ENCODE measurements around the gene ARHGAP28. TPM values are rescaled to one million over a fixed set of nuclear protein-coding genes. Genes with fewer than 3 reads are reported as not detected.

Gene ARHGAP28
- total RNA-seq (not detected), total RNA-seq (0 to 0.14 (median 0) reads per million in 172 experiments)
- not detected for polyA plus RNA-seq (2013, experiment 1 of 2)
- polyA plus RNA-seq (2013, experiment 2 of 2) = 0.61 TPM

- ATAC-seq (ENCODE audit: poor library complexity) = no peak
- intact Hi-C loops (cut with DNase I, micrococcal nuclease) = no loop called here
- CTCF ChIA-PET = no interaction called here
Measured at GRCh38 chr18:6729247-6730091, at the start of gene ARHGAP28. Gene ARHGAP28, plus strand, starts transcription at chr18:6729716. Its CDS starts 106 bp downstream, at chr18:6729822.

GRCh38 chr18:6681331-6681875 is 48.1 kb upstream of the ARHGAP28 start:
- ChIA-PET POLR2A (no interaction called here), CTCF (no interaction called here)
- H3K36me3 Mint-ChIP-seq (ENCODE audit: low read depth) = no peaks in the 10 kb centered on the region
- intact Hi-C loops (cut with DNase I, micrococcal nuclease) = no loop called here
- no peak overlapping the region for H3K4me3 ChIP-seq (ENCODE audit: low read length)
- TF ChIP-seq CTCF (IDR thresholded peaks at IDR 0.05) = no peak
- H3K9me3 Mint-ChIP-seq = no peaks in the 10 kb centered on the region
- H3K27ac ChIP-seq (ENCODE audit: low read depth in 1 of 2, low read length in 2 of 2) = no peak overlapping the region
- ATAC-seq (ENCODE audit: poor library complexity) = no peak
- no peak overlapping the region for H3K27ac Mint-ChIP-seq
- no peaks in the 10 kb centered on the region for H3K36me3 ChIP-seq (ENCODE audit: insufficient read depth, low read length)
- H3K27me3 ChIP-seq (ENCODE audit: control insufficient read depth in 1 of 2, insufficient read depth in 2 of 2, low read length in 2 of 2) = no peaks in the 10 kb centered on the region
- no peaks in the 10 kb centered on the region for H3K4me1 Mint-ChIP-seq (ENCODE audit: low read depth)
- H3K9me3 ChIP-seq (ENCODE audit: control insufficient read depth in 1 of 2, insufficient read depth in 1 of 2, low read length in 2 of 2) = peaks cover 0 to 14% of the 10 kb centered on the region in 2 experiments
- H3K4me1 ChIP-seq (ENCODE audit: insufficient read depth, low read length) = no peaks in the 10 kb centered on the region
- no peaks in the 10 kb centered on the region for H3K27me3 Mint-ChIP-seq
- H3K4me3 Mint-ChIP-seq = no peak overlapping the region
- DNase-seq = no peak

More at GRCh38 chr18:6729247-6730091, at the start of gene ARHGAP28:
- Histone ChIP-seq H3K27me3 (ENCODE audit: control insufficient read depth in 1 of 2, insufficient read depth in 2 of 2, low read length in 2 of 2) (peaks cover 0 to 4% of the 10 kb centered on the region in 2 experiments), H3K9me3 (ENCODE audit: control insufficient read depth in 1 of 2, insufficient read depth in 1 of 2, low read length in 2 of 2) (peaks cover 0 to 7% of the 10 kb centered on the region in 2 experiments), H3K27ac (ENCODE audit: low read depth in 1 of 2, low read length in 2 of 2) (no peak within 1 kb of the TSS), H3K4me1 (ENCODE audit: insufficient read depth, low read length) (no peaks in the 10 kb centered on the region), H3K4me3 (ENCODE audit: low read length) (no peak within 1 kb of the TSS), H3K36me3 (ENCODE audit: insufficient read depth, low read length) (no peaks in the 10 kb centered on the region)
- POLR2A ChIA-PET = no interaction called here
- Mint-ChIP-seq H3K4me3 (no peak within 1 kb of the TSS), H3K9me3 (no peaks in the 10 kb centered on the region), H3K27ac (no peak within 1 kb of the TSS), H3K27me3 (peaks cover 43% of the 10 kb centered on the region), H3K36me3 (ENCODE audit: low read depth) (no peaks in the 10 kb centered on the region), H3K4me1 (ENCODE audit: low read depth) (peaks cover 9% of the 10 kb centered on the region)
- DNase-seq = no peak
- TF ChIP-seq CTCF (IDR thresholded peaks at IDR 0.05) = no peak

- ATAC-seq (ENCODE audit: poor library complexity) (no peak), DNase-seq (no peak)
- no peaks in the 10 kb centered on the region for H3K27me3 ChIP-seq (ENCODE audit: control insufficient read depth in 1 of 2, insufficient read depth in 2 of 2, low read length in 2 of 2)
- Mint-ChIP-seq H3K4me1 (ENCODE audit: low read depth) (no peaks in the 10 kb centered on the region), H3K27me3 (no peaks in the 10 kb centered on the region), H3K27ac (no peak overlapping the region), H3K9me3 (no peaks in the 10 kb centered on the region), H3K4me3 (no peak overlapping the region), H3K36me3 (ENCODE audit: low read depth) (no peaks in the 10 kb centered on the region)
- H3K4me3 ChIP-seq (ENCODE audit: low read length) = no peak overlapping the region
- H3K4me1 ChIP-seq (ENCODE audit: insufficient read depth, low read length) = no peaks in the 10 kb centered on the region
- no peak overlapping the region for H3K27ac ChIP-seq (ENCODE audit: low read depth in 1 of 2, low read length in 2 of 2)
- no peak for TF ChIP-seq CTCF (IDR thresholded peaks at IDR 0.05)
- ChIA-PET POLR2A (no interaction called here), CTCF (no interaction called here)
- H3K9me3 ChIP-seq (ENCODE audit: control insufficient read depth in 1 of 2, insufficient read depth in 1 of 2, low read length in 2 of 2) = peaks cover 0 to 14% of the 10 kb centered on the region in 2 experiments
- intact Hi-C loops (cut with DNase I, micrococcal nuclease) = no loop called here
- H3K36me3 ChIP-seq (ENCODE audit: insufficient read depth, low read length) = no peaks in the 10 kb centered on the region
Measured at GRCh38 chr18:6682437-6683111, 46.9 kb upstream of the ARHGAP28 start.
